Adrenal gland (tissue), 12 donors: Measurements from ENCODE around the gene TRIM66. TPM values are rescaled to one million over a fixed set of nuclear protein-coding genes. Genes with fewer than 3 reads are reported as not detected.

Experiments used
- DNase-seq, 7 donors: peaks; one replicate each; pipeline ENCODE4 v3.0.0-alpha.2; 2019 to 2020
- H3K27ac ChIP-seq, 5 donors: fragments of 200-600 bp; sonication (generic) in 4 of 5; 1 replicate in 3 of 5; 2 replicates in 2 of 5; pipeline versions ENCODE4 v1.5.1 to v1.8.0; 2016 to 2020; ENCODE audit warnings: mild to moderate bottlenecking in 1 of 5
- H3K27me3 ChIP-seq: fragments of 200-600 bp; 2 replicates; pipeline ENCODE4 v1.8.0; 2021
- H3K36me3 ChIP-seq, 2 donors: fragments of 200-600 bp; replicated peaks in 1 of 2; 1 replicate in 1 of 2; 2 replicates in 1 of 2; pipeline versions ENCODE4 v1.5.1 to v1.8.0; 2018 to 2022
- H3K4me1 ChIP-seq, 2 donors: fragments of 200-600 bp; replicated peaks in 1 of 2; 1 replicate in 1 of 2; 2 replicates in 1 of 2; pipeline versions ENCODE4 v1.5.1 to v1.8.0; 2018 to 2021
- H3K4me3 ChIP-seq, 4 donors: fragments of 200-600 bp; sonication (generic) in 3 of 4; one replicate each; pipeline ENCODE4 v1.5.1; 2016 to 2018
- H3K9me3 ChIP-seq, 3 donors: fragments of 200-600 bp; sonication (generic) in 1 of 3; replicated peaks in 1 of 3; 1 replicate in 2 of 3; 2 replicates in 1 of 3; pipeline versions ENCODE4 v1.5.1 to v1.8.0; 2016 to 2021
- CTCF ChIP-seq, 6 experiments: fragments of 450-650 bp in 4 of 6; fragments of 200-600 bp in 2 of 6; sonication (generic) in 1 of 6; IDR thresholded peaks; 1 replicate in 5 of 6; 2 replicates in 1 of 6; pipeline versions ENCODE4 v1.5.1 to v1.8.0; 2016 to 2021; ENCODE audit warnings: antibody characterized with exemption in 6 of 6, mild to moderate bottlenecking in 2 of 6, moderate library complexity in 1 of 6
- POLR2A ChIP-seq, 2 donors: fragments of 450-650 bp; IDR thresholded peaks; one replicate each; pipeline ENCODE4 v1.6.1; 2017; ENCODE audit warnings: antibody characterized with exemption in 2 of 2, mild to moderate bottlenecking in 2 of 2, moderate library complexity in 1 of 2
- WGBS, 4 donors: extraction: QIAGEN DNeasy Blood & Tissue Kit in 2 of 4; methylation state at CpG; one replicate each; pipeline versions ENCODE4 v1.1.5 to v1.1.7; 2013 to 2017; 5-methylcytosine and 5-hydroxymethylcytosine counted together
- intact Hi-C, 2 donors: fragments of 100-400 bp; cut with DNase I; formaldehyde crosslinking; loops; one replicate each; pipeline versions ENCODE4 v1.14.1 to v1.15.0; 2022 to 2023
- polyA plus RNA-seq, 3 donors: library from polyadenylated mRNA; stranded (reverse); fragments of 200-250 nt in 2 of 3; fragments of 350-450 nt in 1 of 3; fragmentation: Illumina TruSeq in 1 of 3; extraction: RNeasy Lipid Tissue Mini Kit (QIAGEN cat#74804) in 1 of 3; gene quantifications; one replicate each; pipeline ENCODE4 v1.2.3, GENCODE V29; 2013 to 2014
- total RNA-seq, 9 donors: library from RNA; depleted of rRNA in 4 of 9; stranded (reverse); fragments of >200 nt in 4 of 9; fragments of 120-200 nt in 1 of 9; fragmentation: NEBNext Ultra II Directional in 1 of 9; extraction: Animal tissue kit (Norgen Biotek cat#: 25700) in 1 of 9; gene quantifications; one replicate each; pipeline versions ENCODE4 v1.1.0 to v1.2.4, GENCODE V29; 2013 to 2023
- donor health status: healthy with polysubstance abuse.
- donor health status: Bipolar disorder and iron deficiency.
- donor health status: DM: yes; HTN: yes; CAD: no.
- donor health status: DM: no; HTN: no; CAD: no.
- donor health status: DM: no; HTN: no; CAD: no.
- donor health status: DM: yes; HTN: yes; CAD: no.

The TRIM66 gene
- total and polyA plus RNA-seq, 12 donors: 3.6 to 18.4 (median 8.3) TPM

- H3K27ac ChIP-seq: peak overlapping the region in 2 of 5 donors; percentile 52 to 87
- H3K36me3 ChIP-seq: peaks cover 0 to 25% of the 10 kb centered on the region in 2 donors
- no peak for DNase-seq
- WGBS, 4 donors: 90 to 92% (median 91%) methylated on average over 32 to 38 of the region's 38 CpGs
- H3K4me1 ChIP-seq: peaks cover 47 to 59% of the 10 kb centered on the region in 2 donors
- TF ChIP-seq CTCF (IDR thresholded peaks at IDR 0.05) (no peak), POLR2A (IDR thresholded peaks at IDR 0.05) (no peak)
- no peak overlapping the region for H3K4me3 ChIP-seq
- H3K9me3 ChIP-seq: no peaks in the 10 kb centered on the region
- H3K27me3 ChIP-seq: no peaks in the 10 kb centered on the region
- intact Hi-C loops: no loop called here
Measured at GRCh38 chr11:8729837-8730696, 47.6 kb upstream of the TRIM66 start.

- DNase-seq: no peak
- peaks cover 52 to 63% of the 10 kb centered on the region in 2 donors for H3K4me1 ChIP-seq
- no peaks in the 10 kb centered on the region for H3K9me3 ChIP-seq
- H3K27ac ChIP-seq: peak overlapping the region in 4 of 5 donors; percentile 16 to 87 (median 42)
- no peaks in the 10 kb centered on the region for H3K27me3 ChIP-seq
- H3K4me3 ChIP-seq: no peak overlapping the region
- peaks cover 0 to 30% of the 10 kb centered on the region in 2 donors for H3K36me3 ChIP-seq
- intact Hi-C loops: no loop called here
- TF ChIP-seq POLR2A (IDR thresholded peaks at IDR 0.05) (no peak), CTCF (IDR thresholded peaks at IDR 0.05) (no peak)
- 79 to 85% (median 82%) methylated on average over 6 of the region's 6 CpGs for WGBS, 4 donors
Measured at GRCh38 chr11:8729067-8729466, 46.6 kb upstream of the TRIM66 start.

GRCh38 chr11:8728563-8728962 is 46.1 kb upstream of the TRIM66 start:
- peak in 6 of 7 donors; percentile 43 to 78 (median 62) for DNase-seq
- intact Hi-C loops: no loop called here
- TF ChIP-seq CTCF (IDR thresholded peaks at IDR 0.05) (no peak), POLR2A (IDR thresholded peaks at IDR 0.05) (peak in 1 of 2 donors; percentile 25)
- H3K4me1 ChIP-seq: peaks cover 52 to 63% of the 10 kb centered on the region in 2 donors
- H3K27me3 ChIP-seq: no peaks in the 10 kb centered on the region
- H3K27ac ChIP-seq: peak overlapping the region in 3 of 5 donors; percentile 33 to 87 (median 52)
- H3K4me3 ChIP-seq: no peak overlapping the region
- no peaks in the 10 kb centered on the region for H3K9me3 ChIP-seq
- H3K36me3 ChIP-seq: peaks cover 0 to 30% of the 10 kb centered on the region in 2 donors
- 11 to 27% (median 24%) methylated on average over 4 of the region's 4 CpGs for WGBS, 4 donors

GRCh38 chr11:8726395-8726794 is 43.9 kb upstream of the TRIM66 start:
- no peak overlapping the region for H3K27ac ChIP-seq
- H3K9me3 ChIP-seq: no peaks in the 10 kb centered on the region
- TF ChIP-seq POLR2A (IDR thresholded peaks at IDR 0.05) (no peak), CTCF (IDR thresholded peaks at IDR 0.05) (no peak)
- DNase-seq: no peak
- H3K27me3 ChIP-seq: no peaks in the 10 kb centered on the region
- WGBS, 4 donors: 65 to 76% (median 70%) methylated on average over 4 of the region's 4 CpGs
- no peak overlapping the region for H3K4me3 ChIP-seq
- peaks cover 30 to 59% of the 10 kb centered on the region in 2 donors for H3K4me1 ChIP-seq
- intact Hi-C loops: no loop called here
- peaks cover 0 to 30% of the 10 kb centered on the region in 2 donors for H3K36me3 ChIP-seq
